ENCODE measurements around the gene METAP1D.
"Not testable (repeated sequence)": the region's sequence is repeated elsewhere in the genome, so short reads cannot be mapped to it uniquely, and the experiment has no call there.

The METAP1D gene

DNA sequence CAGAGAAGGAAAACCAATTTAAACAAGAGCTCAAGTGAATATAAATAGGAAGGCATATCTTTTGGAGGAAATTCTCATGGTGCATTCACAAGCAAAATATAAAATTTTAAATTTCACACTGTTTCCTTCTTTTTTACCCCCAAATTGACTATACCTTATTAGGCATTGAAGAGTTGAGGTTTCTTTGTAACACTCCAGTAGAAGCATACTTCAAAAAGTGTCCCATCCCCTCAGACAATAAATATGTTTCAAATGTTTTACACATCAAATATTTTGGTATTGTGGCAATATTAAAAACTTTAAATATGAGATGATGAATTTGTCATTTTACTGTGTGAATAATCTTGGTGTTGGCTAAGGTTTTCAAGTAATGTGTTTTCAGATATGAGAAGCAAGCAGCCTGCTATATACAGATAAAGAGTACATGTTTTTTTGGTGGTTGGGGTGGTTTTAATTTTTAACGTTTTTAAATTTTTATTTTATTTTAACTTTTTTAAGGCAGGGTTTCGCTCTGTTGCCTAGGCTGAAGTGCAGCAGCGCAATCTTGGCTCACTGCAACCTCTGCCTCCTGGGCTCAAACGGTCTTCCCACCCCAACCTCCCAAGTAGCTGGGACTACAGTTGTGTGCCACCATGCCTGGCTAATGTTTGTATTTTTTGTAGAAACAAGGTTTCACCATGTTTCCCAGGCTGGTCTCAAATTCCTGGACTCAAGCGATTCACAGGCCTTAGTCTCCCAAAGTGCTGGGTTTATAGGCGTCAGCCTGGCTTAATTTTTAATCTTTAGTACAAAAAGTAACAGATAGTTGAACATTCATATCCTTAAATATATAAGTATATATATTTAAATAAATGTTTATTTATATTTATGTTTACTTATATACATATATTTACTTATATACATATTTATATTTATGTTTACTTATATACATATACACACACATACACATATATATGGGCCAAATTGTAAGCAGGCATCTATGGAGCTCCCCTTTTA is 49.1 kb downstream of the METAP1D start:
- no peak for DNase-seq

GRCh38 chr2:172049567-172050120 is 49.9 kb downstream of the METAP1D start:
- no peak for DNase-seq

GRCh38 chr2:172050479-172051125 is 50.8 kb downstream of the METAP1D start:
- no peak for DNase-seq

- DNase-seq = peak; percentile 12
These were observed 52.5 kb downstream of the METAP1D start for GRCh38 chr2:172052000-172052983.

- no peak for DNase-seq
These were observed 53.7 kb downstream of the METAP1D start for GRCh38 chr2:172053486-172053885.

- no peak for DNase-seq
These were observed 56.5 kb downstream of the METAP1D start for GRCh38 chr2:172056293-172056692.

DNA sequence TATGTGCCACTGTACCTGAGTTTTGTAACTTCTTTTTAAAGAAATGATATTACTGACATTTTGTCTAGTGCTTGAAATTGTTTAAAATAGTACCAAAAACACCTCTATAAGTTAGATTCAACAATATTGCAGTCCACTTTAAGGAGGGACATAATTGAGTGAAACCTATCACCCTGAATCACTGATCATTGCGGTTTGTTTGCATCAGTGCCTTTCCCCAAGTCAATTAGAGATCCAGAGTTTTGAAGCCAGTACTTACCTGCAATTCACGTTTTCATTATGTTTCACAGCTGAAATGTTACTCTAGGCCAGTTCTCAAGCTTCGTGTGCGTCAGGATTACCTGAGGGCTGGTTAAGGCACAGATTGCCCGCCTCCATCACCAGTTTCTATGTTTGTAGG is 58.9 kb downstream of the METAP1D start:
- DNase-seq = no peak

DNA sequence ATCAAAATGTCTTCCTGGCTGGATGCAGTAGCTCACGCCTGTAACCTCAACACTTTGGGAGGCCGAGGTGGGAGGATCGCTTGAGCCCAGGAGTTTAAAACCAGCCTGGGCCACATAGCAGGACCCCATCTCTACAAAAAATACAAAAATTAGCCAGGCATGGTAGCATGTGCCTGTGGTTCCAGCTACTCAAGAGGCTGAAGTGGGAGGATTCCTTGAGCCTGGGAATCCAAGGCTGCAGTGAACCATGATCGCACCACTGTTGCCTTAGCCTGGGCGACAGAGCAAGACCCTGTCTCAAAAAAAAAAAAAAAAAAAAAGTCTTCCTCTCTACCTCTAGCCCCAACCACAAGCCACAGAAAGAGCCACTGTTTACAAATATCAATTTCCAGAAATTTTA is 60.4 kb downstream of the METAP1D start:
- DNase-seq = not testable (repeated sequence)

- DNase-seq = no peak
These were observed 62.8 kb downstream of the METAP1D start for GRCh38 chr2:172062402-172063004.

GRCh38 chr2:172063446-172063845 is 63.7 kb downstream of the METAP1D start:
- no peak for DNase-seq

- no peak for DNase-seq
These were observed 65.4 kb downstream of the METAP1D start for GRCh38 chr2:172065111-172065510.

DNA sequence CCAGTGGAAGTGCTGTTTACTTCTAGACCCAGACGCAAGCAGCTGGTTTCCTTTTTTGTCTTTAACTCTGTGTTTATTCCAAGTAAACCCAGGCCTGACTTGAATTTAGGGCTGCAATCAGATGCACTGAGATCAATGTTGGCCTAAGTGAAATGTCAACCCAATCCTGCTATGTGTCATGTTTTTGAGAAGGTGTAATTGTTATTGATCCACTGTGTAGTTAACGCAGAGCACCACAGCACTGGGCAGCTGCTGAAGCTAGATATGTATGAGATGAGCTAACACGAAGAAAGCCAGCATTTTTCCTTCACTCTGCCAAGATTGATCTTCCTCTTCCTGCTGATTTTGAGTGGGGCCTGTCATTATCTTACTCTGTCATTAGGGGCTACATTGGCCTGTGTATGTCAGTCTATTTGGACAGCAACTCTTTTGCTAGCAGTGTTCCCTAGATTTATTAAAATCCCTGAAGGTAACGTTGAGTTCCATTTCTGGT is 66.7 kb downstream of the METAP1D start:
- DNase-seq = no peak

GRCh38 chr2:172067905-172068304 is 68.2 kb downstream of the METAP1D start:
- DNase-seq = not testable (repeated sequence)

GRCh38 chr2:172070936-172071335 is 71.2 kb downstream of the METAP1D start:
- no peak for DNase-seq

DNA sequence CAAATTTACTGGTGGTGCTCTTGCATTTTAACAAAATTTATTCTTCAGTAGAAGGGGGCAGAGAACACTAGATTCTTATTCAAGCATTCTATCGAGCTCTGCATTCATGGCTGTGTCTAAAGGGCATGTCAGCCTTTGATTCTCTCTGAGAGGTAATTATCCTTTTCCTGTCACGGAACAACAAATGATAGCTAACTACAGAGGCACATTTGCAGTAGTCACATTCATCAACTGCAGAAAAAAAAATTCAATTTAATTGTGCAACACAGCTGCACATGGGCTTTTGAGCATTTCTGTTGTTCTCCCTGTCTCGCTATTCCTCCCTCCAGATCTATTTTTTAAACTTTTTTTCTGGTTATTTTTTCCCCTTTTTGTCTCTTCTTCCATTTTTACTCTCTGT is 72.5 kb downstream of the METAP1D start:
- DNase-seq = no peak

GRCh38 chr2:172072706-172073105 is 73.0 kb downstream of the METAP1D start:
- no peak for DNase-seq

- DNase-seq = no peak
These were observed 73.8 kb downstream of the METAP1D start for GRCh38 chr2:172073518-172073917.

- DNase-seq = no peak
These were observed 74.5 kb downstream of the METAP1D start for GRCh38 chr2:172074254-172074653.

DNA sequence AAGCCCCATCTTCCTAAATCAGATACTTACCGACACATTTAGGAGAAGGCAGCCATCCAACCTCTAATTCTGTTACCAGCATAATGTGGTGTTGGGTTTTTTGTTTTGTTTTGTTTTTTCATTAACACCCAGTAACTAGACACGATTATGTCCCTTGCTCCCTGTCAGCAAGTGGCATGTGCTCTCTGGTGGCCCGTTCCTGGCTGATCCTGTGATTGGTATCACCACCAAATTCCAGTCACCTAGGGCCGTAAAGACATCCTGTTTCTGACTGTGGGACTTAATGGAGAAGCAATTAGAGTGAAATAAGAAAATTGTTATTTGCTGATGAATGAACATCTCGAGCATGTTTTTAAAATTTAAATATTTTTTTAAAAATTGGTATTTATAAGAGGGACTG is 79.7 kb downstream of the METAP1D start:
- DNase-seq = no peak

DNA sequence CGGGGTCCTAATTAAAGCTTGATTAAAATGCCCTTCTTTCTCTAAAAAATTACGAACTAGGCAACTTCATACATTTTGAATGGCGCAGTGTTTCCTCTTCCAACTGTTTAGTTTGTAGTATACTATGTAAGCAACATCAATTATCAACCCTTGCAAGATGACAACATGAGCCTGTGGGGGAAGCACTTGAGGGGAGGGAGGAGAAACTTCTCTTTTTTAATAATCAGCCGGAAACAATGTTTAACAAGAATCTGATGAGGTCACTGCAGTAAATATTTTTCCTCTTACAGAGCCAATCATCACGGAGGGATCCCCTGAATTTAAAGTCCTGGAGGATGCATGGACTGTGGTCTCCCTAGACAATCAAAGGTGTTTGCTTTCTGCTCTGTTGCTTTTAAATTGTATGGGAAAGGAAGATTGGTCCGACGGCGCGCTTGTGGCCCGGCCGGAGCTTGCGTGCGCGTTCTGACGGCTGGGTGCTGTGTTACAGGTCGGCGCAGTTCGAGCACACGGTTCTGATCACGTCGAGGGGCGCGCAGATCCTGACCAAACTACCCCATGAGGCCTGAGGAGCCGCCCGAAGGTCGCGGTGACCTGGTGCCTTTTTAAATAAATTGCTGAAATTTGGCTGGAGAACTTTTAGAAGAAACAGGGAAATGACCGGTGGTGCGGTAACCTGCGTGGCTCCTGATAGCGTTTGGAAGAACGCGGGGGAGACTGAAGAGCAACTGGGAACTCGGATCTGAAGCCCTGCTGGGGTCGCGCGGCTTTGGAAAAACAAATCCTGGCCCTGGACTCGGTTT is 80.3 kb downstream of the METAP1D start:
- no peak for DNase-seq
